CD14-positive monocyte (primary cell): Measurements from ENCODE around the gene OLIG2. TPM values are rescaled to one million over a fixed set of nuclear protein-coding genes. Genes with fewer than 3 reads are reported as not detected.

Experiments used
- DNase-seq, 3 donors: peaks; one replicate each; pipeline ENCODE4 v3.0.0-alpha.2; 2011 to 2022
- H2AFZ ChIP-seq: 2 replicates; pipeline ENCODE4 v1.6.0; 2012; ENCODE audit warnings: mild to moderate bottlenecking, low read depth, low read length, inconsistent platforms; ENCODE audit not compliant: insufficient read depth, poor library complexity, severe bottlenecking
- H3K27ac ChIP-seq, 2 donors: 1 replicate in 1 of 2; 2 replicates in 1 of 2; pipeline ENCODE4 v1.5.1; 2012 to 2013; ENCODE audit warnings: low read length in 2 of 2, control low read depth in 1 of 2, inconsistent platforms in 1 of 2, low read depth in 1 of 2, mild to moderate bottlenecking in 1 of 2
- H3K27me3 ChIP-seq, 2 donors: one replicate each; pipeline versions ENCODE4 v1.6.0 to v1.6.1; 2011 to 2013; ENCODE audit warnings: low read length in 2 of 2; ENCODE audit not compliant: control insufficient read depth in 2 of 2, insufficient read depth in 2 of 2
- H3K36me3 ChIP-seq, 2 donors: replicated peaks in 1 of 2; 1 replicate in 1 of 2; 2 replicates in 1 of 2; pipeline versions ENCODE4 v1.5.1 to v1.6.1; 2012 to 2013; ENCODE audit warnings: low read length in 2 of 2, control low read depth in 1 of 2, inconsistent platforms in 1 of 2, mild to moderate bottlenecking in 1 of 2; ENCODE audit not compliant: insufficient read depth in 2 of 2, control insufficient read depth in 1 of 2
- H3K4me1 ChIP-seq, 2 donors: 1 replicate in 1 of 2; 2 replicates in 1 of 2; pipeline versions ENCODE4 v1.5.1 to v1.6.1; 2012 to 2013; ENCODE audit warnings: low read length in 2 of 2, control low read depth in 1 of 2, inconsistent platforms in 1 of 2, mild to moderate bottlenecking in 1 of 2, moderate library complexity in 1 of 2; ENCODE audit not compliant: insufficient read depth in 2 of 2, control insufficient read depth in 1 of 2
- H3K4me2 ChIP-seq: replicated peaks from 2 replicates; pipeline ENCODE3; 2012; ENCODE audit warnings: low read length, moderate library complexity, mild to moderate bottlenecking; ENCODE audit not compliant: poor library complexity, severe bottlenecking; ENCODE audit errors: extremely low read depth
- H3K4me3 ChIP-seq, 3 experiments: fragments of 200-600 bp in 1 of 3; sonication (generic) in 1 of 3; replicated peaks in 1 of 3; 1 replicate in 2 of 3; 2 replicates in 1 of 3; pipeline ENCODE4 v1.5.1; 2011 to 2013; ENCODE audit warnings: low read length in 3 of 3, mild to moderate bottlenecking in 3 of 3, control low read depth in 2 of 3, low read depth in 2 of 3, inconsistent platforms in 1 of 3, moderate library complexity in 1 of 3
- H3K79me2 ChIP-seq: 2 replicates; pipeline ENCODE4 v1.6.0; 2012; ENCODE audit warnings: mild to moderate bottlenecking, control low read depth, inconsistent platforms, low read length, moderate library complexity; ENCODE audit not compliant: insufficient read depth
- H3K9ac ChIP-seq: 2 replicates; pipeline ENCODE4 v1.6.0; 2017; ENCODE audit warnings: low read length, mild to moderate bottlenecking; ENCODE audit not compliant: insufficient read depth, poor library complexity, severe bottlenecking
- H3K9me3 ChIP-seq, 2 donors: replicated peaks in 1 of 2; 1 replicate in 1 of 2; 2 replicates in 1 of 2; pipeline versions ENCODE4 v1.5.1 to v1.6.1; 2012 to 2013; ENCODE audit warnings: low read length in 2 of 2, control low read depth in 1 of 2; ENCODE audit not compliant: control insufficient read depth in 1 of 2, insufficient read depth in 1 of 2
- H4K20me1 ChIP-seq: 2 replicates; pipeline ENCODE4 v1.6.0; 2012; ENCODE audit warnings: mild to moderate bottlenecking, low read length, control low read depth, moderate library complexity; ENCODE audit not compliant: insufficient read depth
- H3K27ac Mint-ChIP-seq, 7 donors: one replicate each; pipeline ENCODE4 v1.8.0; 2020; ENCODE audit warnings: mild to moderate bottlenecking in 7 of 7, mixed read lengths in 7 of 7, moderate library complexity in 6 of 7, inconsistent platforms in 2 of 7
- H3K27me3 Mint-ChIP-seq, 3 donors: one replicate each; pipeline ENCODE4 v1.8.0; 2021 to 2022; ENCODE audit warnings: low read depth in 3 of 3, mild to moderate bottlenecking in 3 of 3, mixed read lengths in 3 of 3, moderate library complexity in 3 of 3, inconsistent platforms in 1 of 3
- H3K36me3 Mint-ChIP-seq, 2 donors: one replicate each; pipeline ENCODE4 v1.8.0; 2020; ENCODE audit warnings: mixed read lengths in 2 of 2, inconsistent platforms in 1 of 2, mild to moderate bottlenecking in 1 of 2
- H3K4me1 Mint-ChIP-seq: one replicate; pipeline ENCODE4 v1.8.0; 2020; ENCODE audit warnings: mild to moderate bottlenecking, mixed read lengths
- H3K4me3 Mint-ChIP-seq, 2 donors: one replicate each; pipeline ENCODE4 v1.8.0; 2020; ENCODE audit warnings: mild to moderate bottlenecking in 2 of 2, mixed read lengths in 2 of 2, moderate library complexity in 1 of 2
- H3K9me3 Mint-ChIP-seq, 7 donors: one replicate each; pipeline ENCODE4 v1.8.0; 2020 to 2022; ENCODE audit warnings: mixed read lengths in 7 of 7, mild to moderate bottlenecking in 6 of 7, moderate library complexity in 6 of 7, inconsistent platforms in 2 of 7
- CTCF ChIP-seq: fragments of 200-600 bp; IDR thresholded peaks from one replicate; pipeline ENCODE4 v1.8.0; 2022; ENCODE audit warnings: antibody characterized with exemption, mild to moderate bottlenecking
- WGBS: methylation state at CpG from one replicate; pipeline ENCODE4 v1.1.5; 2013; ENCODE audit warnings: missing lambda C conversion rate; ENCODE audit not compliant: insufficient coverage; 5-methylcytosine and 5-hydroxymethylcytosine counted together
- intact Hi-C, 2 donors: fragments of 100-400 bp; cut with micrococcal nuclease; formaldehyde crosslinking; loops; one replicate each; pipeline versions ENCODE4 v1.15.0 to v1.15.1; 2023
- polyA plus RNA-seq, 3 donors: library from polyadenylated mRNA; depleted of rRNA in 1 of 3; unstranded in 2 of 3; stranded (reverse) in 1 of 3; fragments of 300-500 nt in 2 of 3; fragments of >200 nt in 1 of 3; fragmentation: Illumina TruSeq in 2 of 3; gene quantifications; 1 replicate in 2 of 3; 2 replicates in 1 of 3; pipeline ENCODE4 v1.2.3, GENCODE V29; 2012 to 2021

The OLIG2 gene
- polyA plus RNA-seq, 3 donors, result 0.20 TPM; not detected in 2

- peaks cover 72 to 79% of the 10 kb centered on the region in 2 donors for H3K4me1 ChIP-seq
- Mint-ChIP-seq H3K36me3 (peaks cover 44 to 50% of the 10 kb centered on the region in 2 donors), H3K9me3 (peaks cover 0 to 56% (median 42%) of the 10 kb centered on the region in 7 donors), H3K4me1 (peaks cover 74% of the 10 kb centered on the region), H3K27ac (peak overlapping the region in 5 of 7 donors; percentile 46 to 91 (median 58)), H3K4me3 (peak overlapping the region; percentile 75 to 87), H3K27me3 (peaks cover 88 to 99% (median 94%) of the 10 kb centered on the region in 3 donors)
- WGBS, result under 1% methylated on average over 14 of the region's 21 CpGs
- TF ChIP-seq CTCF, result no peak
- peak overlapping the region; percentile 55 for H2AFZ ChIP-seq
- peaks cover 22% of the 10 kb centered on the region for H4K20me1 ChIP-seq
- no peaks in the 10 kb centered on the region for H3K36me3 ChIP-seq
- peaks cover 54 to 95% of the 10 kb centered on the region in 2 donors for H3K27me3 ChIP-seq
- H3K9me3 ChIP-seq, result peaks cover 3 to 20% of the 10 kb centered on the region in 2 donors
- peak overlapping the region; percentile 66 for H3K4me2 ChIP-seq
- H3K4me3 ChIP-seq, result peak overlapping the region in 1 of 3 experiments; percentile 69
- intact Hi-C loops, result loop anchor here (5.0 to 10.0 kb wide), 2 partner anchors 46 to 168 kb away; partner anchors contain the start of gene OLIG1 (in 2 of the 2)
- no peak overlapping the region for H3K27ac ChIP-seq
- H3K79me2 ChIP-seq, result no peaks in the 10 kb centered on the region
- DNase-seq, result no peak
- no peak overlapping the region for H3K9ac ChIP-seq
Measured at GRCh38 chr21:33026443-33026858, 716 bp downstream of the OLIG2 start.

- H3K4me3 Mint-ChIP-seq, result peak overlapping the region; percentile 75 to 87
- Histone ChIP-seq H3K4me2 (peak overlapping the region; percentile 66), H3K79me2 (no peaks in the 10 kb centered on the region), H3K9me3 (peaks cover 0 to 15% of the 10 kb centered on the region in 2 donors), H3K36me3 (no peaks in the 10 kb centered on the region), H4K20me1 (peaks cover 22% of the 10 kb centered on the region), H2AFZ (peak overlapping the region; percentile 55), H3K9ac (no peak overlapping the region), H3K4me3 (peak overlapping the region in 1 of 3 experiments; percentile 69), H3K27me3 (peaks cover 49 to 95% of the 10 kb centered on the region in 2 donors), H3K27ac (no peak overlapping the region), H3K4me1 (peaks cover 72 to 79% of the 10 kb centered on the region in 2 donors)
- peaks cover 0 to 51% (median 39%) of the 10 kb centered on the region in 7 donors for H3K9me3 Mint-ChIP-seq
- no peak for TF ChIP-seq CTCF
- peak overlapping the region in 3 of 7 donors; percentile 46 to 59 (median 58) for H3K27ac Mint-ChIP-seq
- WGBS, result 3% methylated on average over 54 of the region's 54 CpGs
- intact Hi-C loops, result loop anchor here (5.0 to 10.0 kb wide), 2 partner anchors 45 to 168 kb away; partner anchors contain the start of gene OLIG1 (in 2 of the 2)
- H3K4me1 Mint-ChIP-seq, result peaks cover 72% of the 10 kb centered on the region
- no peak for DNase-seq
- H3K36me3 Mint-ChIP-seq, result peaks cover 42 to 45% of the 10 kb centered on the region in 2 donors
- H3K27me3 Mint-ChIP-seq, result peaks cover 83 to 99% (median 93%) of the 10 kb centered on the region in 3 donors
Measured at GRCh38 chr21:33026878-33027400, 1.2 kb downstream of the OLIG2 start.
